Kidney (tissue), 14 donors: ENCODE data around the gene IMP4. TPM values are rescaled to one million over a fixed set of nuclear protein-coding genes. Genes with fewer than 3 reads are reported as not detected.

Experiments
- DNase-seq, 5 donors: peaks; one replicate each; pipeline ENCODE4 v3.0.0-alpha.2; 2013 to 2020
- FAIRE-seq: peaks from 2 replicates; lab custom pipeline; 2012; peaks lifted over from hg19 to GRCh38; lab: Jason Lieb, UNC
- H3K27ac ChIP-seq, 2 donors: one replicate each; pipeline ENCODE4 v1.7.0; 2013; ENCODE audit warnings: low read depth in 2 of 2, low read length in 2 of 2, inconsistent platforms in 1 of 2
- H3K27me3 ChIP-seq: one replicate; pipeline ENCODE4 v1.7.1; 2013; ENCODE audit warnings: low read length, inconsistent platforms; ENCODE audit not compliant: control insufficient read depth, insufficient read depth
- H3K36me3 ChIP-seq, 3 donors: one replicate each; pipeline versions ENCODE4 v1.7.0 to v1.7.1; 2013; ENCODE audit warnings: low read length in 3 of 3, control low read depth in 1 of 3, inconsistent platforms in 1 of 3; ENCODE audit not compliant: insufficient read depth in 3 of 3, control insufficient read depth in 2 of 3
- H3K4me1 ChIP-seq, 3 donors: one replicate each; pipeline versions ENCODE4 v1.7.0 to v1.7.1; 2013; ENCODE audit warnings: low read length in 3 of 3, inconsistent platforms in 1 of 3, low read depth in 1 of 3; ENCODE audit not compliant: control insufficient read depth in 2 of 3, insufficient read depth in 2 of 3
- H3K4me3 ChIP-seq, 3 donors: one replicate each; pipeline versions ENCODE4 v1.7.0 to v1.8.1; 2013; ENCODE audit warnings: low read length in 3 of 3, control low read depth in 1 of 3, inconsistent platforms in 1 of 3
- H3K9ac ChIP-seq, 3 donors: one replicate each; pipeline versions ENCODE4 v1.7.0 to v1.7.1; 2013; ENCODE audit warnings: low read length in 3 of 3, control low read depth in 1 of 3, inconsistent platforms in 1 of 3
- H3K9me3 ChIP-seq, 3 donors: one replicate each; pipeline versions ENCODE4 v1.7.0 to v1.7.1; 2013; ENCODE audit warnings: low read length in 3 of 3, control low read depth in 1 of 3, inconsistent platforms in 1 of 3; ENCODE audit not compliant: control insufficient read depth in 2 of 3, insufficient read depth in 1 of 3
- intact Hi-C: fragments of 100-400 bp; cut with DNase I; formaldehyde crosslinking; loops from one replicate; pipeline ENCODE4 v1.11.1; 2022
- polyA plus RNA-seq: library from polyadenylated mRNA; stranded (reverse); fragments of 350-450 nt; fragmentation: Illumina TruSeq; extraction: RNeasy Lipid Tissue Mini Kit (QIAGEN cat#74804); gene quantifications from one replicate; pipeline ENCODE4 v1.2.3, GENCODE V29; 2014; ENCODE audit warnings: low read depth, low replicate concordance; ENCODE audit not compliant: insufficient read depth
- total RNA-seq: library from RNA; stranded (reverse); fragmentation: NEBNext Ultra II Directional; extraction: Animal tissue kit (Norgen Biotek cat#: 25700); gene quantifications from one replicate; pipeline ENCODE4 v1.2.1, GENCODE V29; 2021
- TF ChIP-seq, protein P1 (sequence below): IDR thresholded peaks from 3 replicates; pipeline ENCODE4 v1.5.1; 2012; ENCODE audit warnings: mild to moderate bottlenecking, moderate library complexity, borderline replicate concordance; ENCODE audit not compliant: insufficient read depth; ENCODE audit errors: extremely low read depth
- donor health status: control.
- donor health status: control.
- donor health status: control.
- donor health status: control.
- donor health status: control.
- donor health status: DM: yes; HTN: yes; CAD: no.
- donor health status: Normal renal cell carcinoma (clear cell type).

Gene IMP4
- total and polyA plus RNA-seq, 2 donors from 2014 or later = 59.7 to 60.1 TPM

DNA sequence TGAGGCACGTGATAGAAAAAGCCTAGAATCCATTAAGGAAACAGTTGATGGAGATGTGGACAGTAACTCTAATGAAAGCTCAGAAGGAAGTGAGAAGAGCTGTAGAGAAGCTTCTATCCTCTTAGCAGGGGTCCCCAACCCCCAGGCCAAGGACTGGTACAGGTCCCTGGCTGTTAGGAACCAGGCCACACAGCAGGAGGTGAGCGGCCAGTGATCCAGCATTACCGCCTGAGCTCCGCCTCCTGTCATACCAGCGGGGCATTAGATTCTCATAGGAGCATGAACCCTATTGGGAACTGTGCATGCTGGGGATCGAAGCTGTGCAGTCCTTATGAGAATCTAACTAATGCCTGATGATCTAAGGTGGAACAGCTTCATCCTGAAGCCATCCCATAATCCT lies 8.7 kb upstream of the IMP4 start:
- Histone ChIP-seq H3K9me3 (no peaks in the 10 kb centered on the region), H3K9ac (no peak overlapping the region), H3K4me1 (peaks cover 0 to 8% (median 0%) of the 10 kb centered on the region in 3 donors), H3K27ac (no peak overlapping the region), H3K36me3 (peaks cover 2 to 6% (median 5%) of the 10 kb centered on the region in 3 donors), H3K27me3 (no peaks in the 10 kb centered on the region), H3K4me3 (no peak overlapping the region)
- DNase-seq (no peak), FAIRE-seq (no peak)
- TF ChIP-seq, protein P1, sequence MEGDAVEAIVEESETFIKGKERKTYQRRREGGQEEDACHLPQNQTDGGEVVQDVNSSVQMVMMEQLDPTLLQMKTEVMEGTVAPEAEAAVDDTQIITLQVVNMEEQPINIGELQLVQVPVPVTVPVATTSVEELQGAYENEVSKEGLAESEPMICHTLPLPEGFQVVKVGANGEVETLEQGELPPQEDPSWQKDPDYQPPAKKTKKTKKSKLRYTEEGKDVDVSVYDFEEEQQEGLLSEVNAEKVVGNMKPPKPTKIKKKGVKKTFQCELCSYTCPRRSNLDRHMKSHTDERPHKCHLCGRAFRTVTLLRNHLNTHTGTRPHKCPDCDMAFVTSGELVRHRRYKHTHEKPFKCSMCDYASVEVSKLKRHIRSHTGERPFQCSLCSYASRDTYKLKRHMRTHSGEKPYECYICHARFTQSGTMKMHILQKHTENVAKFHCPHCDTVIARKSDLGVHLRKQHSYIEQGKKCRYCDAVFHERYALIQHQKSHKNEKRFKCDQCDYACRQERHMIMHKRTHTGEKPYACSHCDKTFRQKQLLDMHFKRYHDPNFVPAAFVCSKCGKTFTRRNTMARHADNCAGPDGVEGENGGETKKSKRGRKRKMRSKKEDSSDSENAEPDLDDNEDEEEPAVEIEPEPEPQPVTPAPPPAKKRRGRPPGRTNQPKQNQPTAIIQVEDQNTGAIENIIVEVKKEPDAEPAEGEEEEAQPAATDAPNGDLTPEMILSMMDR = no peak
- intact Hi-C loops = loop anchor here (10.0 kb wide), 1 partner anchor 149 kb away; the partner anchor contains the start of genes MZT2B and SMPD4

DNA sequence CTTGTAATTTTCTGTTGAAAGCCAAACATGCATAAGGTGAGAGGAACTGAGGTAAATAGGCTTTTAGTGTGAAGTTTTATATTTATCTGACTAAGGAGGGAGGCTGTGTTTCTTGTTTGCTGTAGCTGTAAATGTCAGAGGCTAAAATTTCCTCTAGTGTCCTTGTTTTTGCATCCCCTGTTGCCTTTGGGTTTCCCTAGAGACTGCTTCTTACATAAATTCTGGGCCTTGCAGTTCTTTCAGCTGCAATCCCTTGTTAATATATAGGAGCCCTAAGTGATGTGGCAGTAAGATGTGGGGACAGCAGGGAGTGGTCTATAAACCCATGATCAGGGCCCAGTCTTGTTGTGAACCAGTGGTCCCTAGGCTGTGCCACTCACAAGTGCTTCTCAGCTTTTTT lies 7.5 kb upstream of the IMP4 start:
- Histone ChIP-seq H3K36me3 (peaks cover 2 to 7% (median 6%) of the 10 kb centered on the region in 3 donors), H3K27ac (no peak overlapping the region), H3K27me3 (no peaks in the 10 kb centered on the region), H3K4me1 (peaks cover 0 to 8% (median 0%) of the 10 kb centered on the region in 3 donors), H3K4me3 (no peak overlapping the region), H3K9me3 (no peaks in the 10 kb centered on the region), H3K9ac (no peak overlapping the region)
- FAIRE-seq (no peak), DNase-seq (no peak)
- intact Hi-C loops = loop anchor here (10.0 kb wide), 1 partner anchor 150 kb away; the partner anchor contains the start of genes MZT2B and SMPD4
- TF ChIP-seq, protein P1 = no peak

GRCh38 chr2:130336150-130336876 lies 6.4 kb upstream of the IMP4 start:
- Histone ChIP-seq H3K4me3 (peak overlapping the region in 2 of 3 donors; percentile 33 to 57), H3K4me1 (peaks cover 4 to 8% (median 5%) of the 10 kb centered on the region in 3 donors), H3K27ac (no peak overlapping the region), H3K36me3 (peaks cover 2 to 7% (median 6%) of the 10 kb centered on the region in 3 donors), H3K27me3 (no peaks in the 10 kb centered on the region), H3K9me3 (no peaks in the 10 kb centered on the region), H3K9ac (peak overlapping the region in 1 of 3 donors; percentile 63)
- FAIRE-seq (no peak), DNase-seq (peak in 1 of 5 donors; percentile 60)
- TF ChIP-seq, protein P1 = no peak
- intact Hi-C loops = loop anchor here (10.0 kb wide), 1 partner anchor 152 kb away; the partner anchor contains the start of genes MZT2B and SMPD4
